ENCODE measurements around the gene SCFD2. TPM values are rescaled to one million over a fixed set of nuclear protein-coding genes. Genes with fewer than 3 reads are reported as not detected.
A peak's percentile ranks its signal among the peaks of the same experiment; 100 is the strongest.

Gene SCFD2
- total RNA-seq, 6 experiments from 2014 or later: 35.2 to 46.7 (median 41.5) TPM

- no peak for DNase-seq
- no peaks in the 10 kb centered on the region for H3K9me3 Mint-ChIP-seq
- TF ChIP-seq CTCF (IDR thresholded peaks at IDR 0.05): no peak
- no peaks in the 10 kb centered on the region for H3K36me3 Mint-ChIP-seq (ENCODE audit: low read depth)
- H3K27me3 Mint-ChIP-seq (ENCODE audit: insufficient read depth): no peaks in the 10 kb centered on the region; the same call in 1 of the 2 replicates
- no peak overlapping the region for H3K4me3 Mint-ChIP-seq
- H3K27ac Mint-ChIP-seq: no peak overlapping the region
- peaks cover 27% of the 10 kb centered on the region for H3K4me1 Mint-ChIP-seq (ENCODE audit: low read depth)
Measured at GRCh38 chr4:52841682-52842456, 524.0 kb downstream of the SCFD2 start.

GRCh38 chr4:52840531-52841370 lies 525.1 kb downstream of the SCFD2 start:
- no peak for TF ChIP-seq CTCF (IDR thresholded peaks at IDR 0.05)

DNA sequence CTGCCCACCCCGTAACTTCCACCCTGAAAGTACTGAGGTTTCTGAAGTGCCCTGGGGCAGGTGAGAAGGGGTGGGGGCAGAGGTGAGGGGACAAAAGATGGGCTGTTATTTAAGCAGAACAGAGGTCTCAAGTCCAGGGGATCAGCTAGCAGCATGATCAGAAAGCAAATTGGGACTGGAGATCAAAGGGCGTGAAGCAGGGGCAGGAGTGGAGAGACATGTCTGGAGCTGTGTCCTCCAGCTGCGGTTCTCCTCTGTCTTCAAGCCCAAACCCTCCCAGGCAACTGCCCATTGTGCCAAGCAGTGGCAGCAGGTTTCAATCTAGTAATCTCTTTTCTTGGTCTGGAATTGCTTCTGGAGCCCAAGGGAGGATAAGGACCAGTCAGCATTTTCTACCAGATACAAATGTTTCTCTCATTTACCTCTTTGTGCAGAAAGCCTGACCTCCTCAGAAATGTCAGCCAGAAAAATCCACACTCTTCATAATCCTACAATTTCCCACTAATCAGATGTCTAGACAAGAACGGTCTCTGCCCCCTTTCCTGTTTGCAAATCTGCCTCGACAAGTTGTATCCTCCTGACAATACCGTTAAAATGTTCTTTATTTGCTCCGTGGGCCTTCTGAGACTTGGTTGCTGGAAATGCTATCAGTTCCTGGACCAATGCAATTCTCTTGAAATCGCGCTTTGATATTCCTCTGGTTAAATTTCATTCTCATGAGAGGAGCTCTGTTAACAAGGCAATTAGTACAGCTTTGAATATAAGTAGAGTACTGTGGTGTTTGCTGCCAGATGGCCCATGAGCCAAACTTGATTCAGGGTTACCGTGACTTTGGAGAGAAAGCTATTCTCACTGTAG lies 526.9 kb downstream of the SCFD2 start:
- H3K4me1 Mint-ChIP-seq (ENCODE audit: low read depth): peaks cover 44% of the 10 kb centered on the region
- no peak for TF ChIP-seq CTCF (IDR thresholded peaks at IDR 0.05)
- DNase-seq: no peak
- no peak overlapping the region for H3K4me3 Mint-ChIP-seq
- H3K27me3 Mint-ChIP-seq (ENCODE audit: insufficient read depth): no peaks in the 10 kb centered on the region; the same call in 1 of the 2 replicates
- H3K27ac Mint-ChIP-seq: no peak overlapping the region; the same call in 1 of the 2 replicates
- no peaks in the 10 kb centered on the region for H3K36me3 Mint-ChIP-seq (ENCODE audit: low read depth)
- no peaks in the 10 kb centered on the region for H3K9me3 Mint-ChIP-seq

More at GRCh38 chr4:52840531-52841370, 525.1 kb downstream of the SCFD2 start:
- Mint-ChIP-seq H3K27me3 (ENCODE audit: insufficient read depth) (no peaks in the 10 kb centered on the region; the same call in 1 of the 2 replicates), H3K4me1 (ENCODE audit: low read depth) (peaks cover 33% of the 10 kb centered on the region), H3K36me3 (ENCODE audit: low read depth) (no peaks in the 10 kb centered on the region), H3K9me3 (no peaks in the 10 kb centered on the region), H3K27ac (no peak overlapping the region), H3K4me3 (no peak overlapping the region)
- DNase-seq: no peak

DNA sequence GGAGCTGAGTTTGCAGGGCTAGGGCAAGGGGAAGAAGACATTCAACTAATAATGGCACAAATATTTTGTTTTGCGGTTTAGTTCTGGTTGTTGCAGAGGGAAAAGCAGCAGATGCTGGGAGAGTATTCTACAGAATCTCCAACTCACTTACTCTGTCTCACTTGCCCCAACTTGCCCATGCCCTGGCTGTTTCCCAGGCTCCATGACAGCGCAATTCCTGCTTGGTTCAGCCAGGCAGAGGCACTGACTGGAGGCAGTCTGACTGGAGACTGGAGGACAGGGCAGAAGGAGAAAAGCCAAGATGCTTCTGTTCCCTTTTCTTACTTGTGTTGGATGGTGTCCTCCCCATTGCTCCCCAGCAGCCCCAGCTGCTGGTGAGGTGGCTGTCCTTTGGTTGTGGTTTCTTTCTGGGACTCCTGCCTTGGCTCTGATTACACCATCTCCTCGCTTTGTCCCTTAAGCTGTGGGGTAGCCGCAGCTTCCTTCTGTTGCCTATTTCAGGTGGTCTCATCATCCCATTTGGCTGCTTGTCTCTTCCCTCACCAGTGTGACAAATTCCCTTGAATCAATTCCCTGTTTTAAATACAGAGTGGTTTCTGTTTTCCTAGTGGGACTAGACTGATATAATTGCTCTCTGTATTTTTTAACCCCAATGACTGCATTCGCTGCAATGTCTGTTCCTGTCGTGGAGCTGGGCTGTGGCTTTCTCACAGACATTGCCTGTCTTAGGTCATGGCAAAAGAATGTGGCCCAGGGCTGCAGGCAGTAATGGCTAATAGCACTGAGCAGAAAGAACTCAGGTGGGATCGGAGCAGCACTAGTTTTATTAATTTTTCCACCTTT lies 527.9 kb downstream of the SCFD2 start:
- Mint-ChIP-seq H3K27me3 (ENCODE audit: insufficient read depth) (no peaks in the 10 kb centered on the region; the same call in none of the 2 replicates), H3K4me3 (peak overlapping the region; percentile 77), H3K4me1 (ENCODE audit: low read depth) (peaks cover 46% of the 10 kb centered on the region), H3K9me3 (no peaks in the 10 kb centered on the region), H3K27ac (peak overlapping the region; percentile 78), H3K36me3 (ENCODE audit: low read depth) (no peaks in the 10 kb centered on the region)
- TF ChIP-seq CTCF (IDR thresholded peaks at IDR 0.05): no peak
- peak; percentile 81 for DNase-seq
